Endometrium (tissue), 2 donors: ENCODE measurements around the gene CHST11.
"Not testable (repeated sequence)": the region's sequence is repeated elsewhere in the genome, so short reads cannot be mapped to it uniquely, and the experiment has no call there.

Experiments
- FAIRE-seq: peaks from 2 replicates; lab custom pipeline; 2012; peaks lifted over from hg19 to GRCh38; lab: Jason Lieb, UNC
- donor health status: control.
- donor health status: control.

CHST11 gene

GRCh38 chr12:104769144-104769561 lies 312.4 kb downstream of the CHST11 start:
- no peak for FAIRE-seq

- FAIRE-seq: no peak
These were observed 315.6 kb downstream of the CHST11 start for GRCh38 chr12:104772336-104772735.

GRCh38 chr12:104775731-104776231 lies 319.0 kb downstream of the CHST11 start:
- no peak for FAIRE-seq

GRCh38 chr12:104779134-104779533 lies 322.4 kb downstream of the CHST11 start:
- FAIRE-seq: no peak

- no peak for FAIRE-seq
These were observed 325.5 kb downstream of the CHST11 start for GRCh38 chr12:104782296-104782695.

- FAIRE-seq: no peak
These were observed 327.8 kb downstream of the CHST11 start for GRCh38 chr12:104784592-104784991.

GRCh38 chr12:104785886-104786285 lies 329.1 kb downstream of the CHST11 start:
- FAIRE-seq: no peak

- FAIRE-seq: no peak
These were observed 329.6 kb downstream of the CHST11 start for GRCh38 chr12:104786352-104786751.

- no peak for FAIRE-seq
These were observed 332.1 kb downstream of the CHST11 start for GRCh38 chr12:104788840-104789271.

GRCh38 chr12:104790296-104791125 lies 333.8 kb downstream of the CHST11 start:
- FAIRE-seq: no peak

GRCh38 chr12:104792570-104792969 lies 335.8 kb downstream of the CHST11 start:
- no peak for FAIRE-seq

- no peak for FAIRE-seq
These were observed 336.5 kb downstream of the CHST11 start for GRCh38 chr12:104793285-104793684.

- no peak for FAIRE-seq
These were observed 337.2 kb downstream of the CHST11 start for GRCh38 chr12:104793968-104794367.

- FAIRE-seq: no peak
These were observed 339.7 kb downstream of the CHST11 start for GRCh38 chr12:104796475-104796862.

- no peak for FAIRE-seq
These were observed 342.7 kb downstream of the CHST11 start for GRCh38 chr12:104799458-104799857.

- FAIRE-seq: no peak
These were observed 344.3 kb downstream of the CHST11 start for GRCh38 chr12:104801005-104801404.

- no peak for FAIRE-seq
These were observed 344.7 kb downstream of the CHST11 start for GRCh38 chr12:104801427-104801826.

- no peak for FAIRE-seq
These were observed 345.5 kb downstream of the CHST11 start for GRCh38 chr12:104802208-104802607.

GRCh38 chr12:104805186-104805585 lies 348.4 kb downstream of the CHST11 start:
- FAIRE-seq: no peak

GRCh38 chr12:104806194-104806593 lies 349.4 kb downstream of the CHST11 start:
- not testable (repeated sequence) for FAIRE-seq

GRCh38 chr12:104809251-104809650 lies 352.5 kb downstream of the CHST11 start:
- FAIRE-seq: no peak

GRCh38 chr12:104809706-104810385 lies 353.1 kb downstream of the CHST11 start:
- no peak for FAIRE-seq
